Breast epithelium (tissue), 4 donors: ENCODE results near the gene PC. TPM values are rescaled to one million over a fixed set of nuclear protein-coding genes. Genes with fewer than 3 reads are reported as not detected.

ENCODE experiments used
- DNase-seq, 2 donors: peaks; one replicate each; pipeline ENCODE4 v3.0.0-alpha.2; 2019; ENCODE audit warnings: low spot score in 2 of 2
- H3K27ac ChIP-seq, 2 donors: fragments of 200-600 bp; sonication (generic) in 1 of 2; one replicate each; pipeline ENCODE4 v1.5.1; 2016 to 2019; ENCODE audit warnings: mild to moderate bottlenecking in 1 of 2
- H3K27me3 ChIP-seq, 2 donors: fragments of 200-600 bp; sonication (generic) in 1 of 2; one replicate each; pipeline versions ENCODE4 v1.5.1 to v1.6.0; 2017 to 2019; ENCODE audit warnings: control low read depth in 1 of 2, mild to moderate bottlenecking in 1 of 2
- H3K36me3 ChIP-seq: fragments of 200-600 bp; one replicate; pipeline ENCODE4 v1.5.1; 2019
- H3K4me1 ChIP-seq, 2 donors: fragments of 200-600 bp; sonication (generic); one replicate each; pipeline ENCODE4 v1.5.1; 2016 to 2019; ENCODE audit warnings: control low read depth in 1 of 2
- H3K4me3 ChIP-seq, 3 donors: fragments of 200-600 bp; sonication (generic); 1 replicate in 2 of 3; 2 replicates in 1 of 3; pipeline ENCODE4 v1.5.1; 2016 to 2019; ENCODE audit warnings: mild to moderate bottlenecking in 3 of 3, moderate library complexity in 2 of 3
- H3K9me3 ChIP-seq, 2 donors: fragments of 200-600 bp; sonication (generic) in 1 of 2; one replicate each; pipeline ENCODE4 v1.5.1; 2016 to 2019; ENCODE audit warnings: control low read depth in 1 of 2
- POLR2A ChIP-seq: fragments of 450-650 bp; IDR thresholded peaks from one replicate; pipeline ENCODE4 v1.6.1; 2016; ENCODE audit warnings: antibody characterized with exemption, mild to moderate bottlenecking, moderate library complexity
- POLR2AphosphoS5 ChIP-seq, 3 donors: sonication (generic); formaldehyde crosslinking; IDR thresholded peaks; one replicate each; pipeline ENCODE4 v1.6.1; 2017; ENCODE audit warnings: antibody characterized with exemption in 3 of 3
- intact Hi-C: fragments of 100-400 bp; cut with DNase I; formaldehyde crosslinking; loops from one replicate; pipeline ENCODE4 v1.15.1; 2023; ENCODE audit warnings: low total_unique reads
- total RNA-seq, 3 donors: library from RNA; depleted of rRNA; stranded (reverse); fragments of >200 nt; gene quantifications; one replicate each; pipeline ENCODE4 v1.1.0, GENCODE V29; 2016
- TF ChIP-seq, protein P1 (sequence below), 3 donors: fragments of 450-650 bp; IDR thresholded peaks; one replicate each; pipeline ENCODE4 v1.5.1; 2016 to 2017; ENCODE audit warnings: antibody characterized with exemption in 3 of 3, mild to moderate bottlenecking in 3 of 3, moderate library complexity in 3 of 3

PC gene
- total RNA-seq, 3 donors from 2014 or later = 35.4 to 137 (median 50.2) TPM

DNA sequence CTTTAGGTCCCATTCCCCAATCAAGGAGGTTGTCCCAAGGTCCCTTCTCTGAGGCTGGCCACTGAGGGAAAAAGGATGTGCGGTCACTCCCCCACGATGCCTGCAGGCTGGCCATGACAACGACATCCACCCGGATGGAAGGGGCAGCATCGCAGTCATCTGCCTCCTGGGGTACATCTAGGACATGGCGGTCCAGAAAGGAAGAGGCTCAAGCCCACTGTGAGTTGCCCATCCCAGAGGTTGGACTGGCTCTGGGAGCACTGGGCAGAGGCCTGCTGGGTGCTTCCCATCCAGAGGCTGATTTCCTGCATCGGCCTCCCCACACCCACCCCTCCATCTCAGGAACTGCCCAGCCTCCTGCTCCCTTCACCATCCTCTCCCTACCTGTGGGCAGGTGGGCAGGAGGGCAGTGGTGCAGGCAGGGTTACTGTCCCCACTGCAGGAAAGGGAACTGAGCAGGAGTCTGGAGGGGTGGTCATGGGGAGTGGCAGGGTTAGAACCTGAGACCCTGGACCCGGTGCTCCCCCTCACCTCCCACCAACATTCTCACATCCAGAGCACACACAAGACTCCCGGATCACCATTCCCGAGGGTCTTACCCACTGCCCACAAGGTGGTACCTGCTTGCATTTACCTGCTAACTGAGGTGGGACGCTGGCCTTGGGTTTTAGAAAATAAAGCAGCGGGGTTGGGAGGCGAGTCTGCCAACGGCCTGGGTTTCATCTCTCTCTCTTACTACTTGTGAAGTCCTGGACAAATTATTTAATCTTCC lies 110.5 kb downstream of the PC start:
- intact Hi-C loops = no loop called here

GRCh38 chr11:66846671-66847091 lies 111.5 kb downstream of the PC start:
- H3K4me1 ChIP-seq = peaks cover 0 to 20% of the 10 kb centered on the region in 2 donors
- peaks cover 4% of the 10 kb centered on the region for H3K36me3 ChIP-seq
- no peaks in the 10 kb centered on the region for H3K9me3 ChIP-seq
- no peak overlapping the region for H3K4me3 ChIP-seq
- intact Hi-C loops = no loop called here
- no peak overlapping the region for H3K27ac ChIP-seq
- no peak for TF ChIP-seq POLR2A
- TF ChIP-seq, protein P1, sequence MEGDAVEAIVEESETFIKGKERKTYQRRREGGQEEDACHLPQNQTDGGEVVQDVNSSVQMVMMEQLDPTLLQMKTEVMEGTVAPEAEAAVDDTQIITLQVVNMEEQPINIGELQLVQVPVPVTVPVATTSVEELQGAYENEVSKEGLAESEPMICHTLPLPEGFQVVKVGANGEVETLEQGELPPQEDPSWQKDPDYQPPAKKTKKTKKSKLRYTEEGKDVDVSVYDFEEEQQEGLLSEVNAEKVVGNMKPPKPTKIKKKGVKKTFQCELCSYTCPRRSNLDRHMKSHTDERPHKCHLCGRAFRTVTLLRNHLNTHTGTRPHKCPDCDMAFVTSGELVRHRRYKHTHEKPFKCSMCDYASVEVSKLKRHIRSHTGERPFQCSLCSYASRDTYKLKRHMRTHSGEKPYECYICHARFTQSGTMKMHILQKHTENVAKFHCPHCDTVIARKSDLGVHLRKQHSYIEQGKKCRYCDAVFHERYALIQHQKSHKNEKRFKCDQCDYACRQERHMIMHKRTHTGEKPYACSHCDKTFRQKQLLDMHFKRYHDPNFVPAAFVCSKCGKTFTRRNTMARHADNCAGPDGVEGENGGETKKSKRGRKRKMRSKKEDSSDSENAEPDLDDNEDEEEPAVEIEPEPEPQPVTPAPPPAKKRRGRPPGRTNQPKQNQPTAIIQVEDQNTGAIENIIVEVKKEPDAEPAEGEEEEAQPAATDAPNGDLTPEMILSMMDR (IDR thresholded peaks at IDR 0.05) = no peak
- no peak for TF ChIP-seq POLR2AphosphoS5 (IDR thresholded peaks at IDR 0.05)
- no peak for DNase-seq
- H3K27me3 ChIP-seq = no peaks in the 10 kb centered on the region

More for the DNA sequence above, 110.5 kb downstream of the PC start:
- H3K9me3 ChIP-seq = no peaks in the 10 kb centered on the region
- no peak overlapping the region for H3K4me3 ChIP-seq
- peaks cover 4% of the 10 kb centered on the region for H3K36me3 ChIP-seq
- H3K27ac ChIP-seq = no peak overlapping the region
- peak in 1 of 2 donors; percentile 37 for DNase-seq
- H3K4me1 ChIP-seq = peaks cover 0 to 12% of the 10 kb centered on the region in 2 donors
- H3K27me3 ChIP-seq = no peaks in the 10 kb centered on the region
- TF ChIP-seq, protein P1 (IDR thresholded peaks at IDR 0.05) = no peak
- TF ChIP-seq POLR2AphosphoS5 (IDR thresholded peaks at IDR 0.05) = no peak
- TF ChIP-seq POLR2A = no peak

DNA sequence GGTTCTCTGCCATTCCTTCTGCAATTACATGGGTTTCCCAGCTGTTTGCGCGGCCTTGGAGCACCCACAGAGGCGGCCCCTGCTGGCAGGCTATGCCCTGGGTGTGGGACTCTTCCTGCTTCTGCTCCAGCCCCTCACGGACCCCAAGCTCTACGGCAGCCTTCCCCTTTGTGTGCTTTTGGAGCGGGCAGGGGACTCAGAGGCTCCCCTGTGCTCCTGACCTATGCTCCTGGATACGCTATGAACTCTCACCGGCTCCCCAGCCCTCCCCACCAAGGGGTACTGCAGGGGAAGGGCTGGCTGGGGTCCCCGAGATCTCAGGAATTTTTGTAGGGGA lies 112.3 kb downstream of the PC start:
- H3K9me3 ChIP-seq = no peaks in the 10 kb centered on the region
- H3K4me3 ChIP-seq = no peak overlapping the region
- no peaks in the 10 kb centered on the region for H3K27me3 ChIP-seq
- DNase-seq = no peak
- peaks cover 0 to 23% of the 10 kb centered on the region in 2 donors for H3K4me1 ChIP-seq
- H3K36me3 ChIP-seq = peaks cover 4% of the 10 kb centered on the region
- TF ChIP-seq POLR2AphosphoS5 (IDR thresholded peaks at IDR 0.05) = no peak
- TF ChIP-seq, protein P1 (IDR thresholded peaks at IDR 0.05) = no peak
- TF ChIP-seq POLR2A = no peak
- intact Hi-C loops = no loop called here
- H3K27ac ChIP-seq = no peak overlapping the region

DNA sequence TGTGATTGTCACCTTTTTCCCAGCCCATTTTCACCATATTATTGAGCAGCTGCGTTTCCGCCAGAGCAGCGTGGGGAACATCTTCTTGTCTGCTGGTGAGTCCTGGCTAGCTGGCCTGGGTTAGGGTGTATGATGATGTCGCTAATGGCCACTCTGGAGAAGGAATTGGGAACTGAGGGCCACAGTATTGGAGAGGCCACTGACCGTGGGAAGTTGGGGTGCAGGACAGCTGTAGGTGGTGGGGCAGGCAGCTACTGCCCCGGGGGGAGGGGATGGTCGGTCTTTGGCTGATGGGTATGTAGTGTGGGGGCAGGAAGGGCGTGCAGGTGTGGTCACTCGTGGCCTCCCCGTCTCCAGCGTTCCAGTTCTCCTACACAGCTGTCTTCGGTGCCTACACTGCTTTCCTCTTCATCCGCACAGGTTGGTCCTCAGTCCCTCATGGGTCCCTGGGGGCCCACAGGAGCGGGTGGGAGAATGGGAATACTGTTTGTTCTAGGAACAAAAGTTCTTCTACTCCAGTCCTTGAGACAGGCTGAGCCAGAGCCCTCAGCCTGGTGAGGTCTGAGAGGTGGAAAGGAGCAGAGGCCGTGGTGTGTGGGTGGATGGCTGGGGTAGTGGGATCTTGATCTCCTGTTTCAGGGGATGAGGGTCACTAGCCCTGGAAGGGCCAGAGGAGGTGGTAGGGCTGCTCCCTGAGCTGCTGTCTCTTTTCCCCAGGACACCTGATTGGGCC lies 112.9 kb downstream of the PC start:
- H3K27me3 ChIP-seq = no peaks in the 10 kb centered on the region
- TF ChIP-seq POLR2AphosphoS5 (IDR thresholded peaks at IDR 0.05) (no peak), POLR2A (no peak)
- TF ChIP-seq, protein P1 (IDR thresholded peaks at IDR 0.05) = no peak
- H3K4me1 ChIP-seq = peaks cover 0 to 23% of the 10 kb centered on the region in 2 donors
- no peaks in the 10 kb centered on the region for H3K9me3 ChIP-seq
- peaks cover 4% of the 10 kb centered on the region for H3K36me3 ChIP-seq
- H3K27ac ChIP-seq = no peak overlapping the region
- H3K4me3 ChIP-seq = no peak overlapping the region
- intact Hi-C loops = no loop called here
- DNase-seq = no peak
